Measurements from ENCODE around the gene COX8A. TPM values are rescaled to one million over a fixed set of nuclear protein-coding genes. Genes with fewer than 3 reads are reported as not detected.

Gene COX8A
- polyA plus RNA-seq, 2 of the 4 experiments (the other 2 are of a cell fraction), result 312 to 794 TPM

DNA sequence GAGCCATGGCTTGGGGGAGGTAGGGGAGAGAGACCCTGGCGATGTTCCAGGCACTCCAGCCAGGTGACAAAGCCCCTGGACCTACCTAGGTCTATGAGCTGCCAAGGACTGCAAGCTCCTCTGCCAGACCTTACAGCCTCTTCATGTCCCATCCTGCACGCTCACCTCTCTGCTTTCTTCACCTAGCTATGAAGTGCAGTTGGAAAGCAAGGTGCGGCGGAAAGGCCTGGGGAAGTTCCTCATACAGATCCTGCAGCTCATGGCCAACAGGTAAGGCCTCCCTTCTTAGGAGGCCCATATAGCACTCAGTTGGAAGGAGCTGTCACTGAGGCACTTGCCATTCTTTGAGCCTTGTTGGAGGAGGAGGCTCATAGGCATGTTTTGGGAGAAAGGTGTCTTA, 21.9 kb upstream of the COX8A start:
- WGBS (ENCODE audit: missing lambda C conversion rate), result 92% methylated on average over 4 of the region's 4 CpGs
- ATAC-seq (no peak), FAIRE-seq (no peak), DNase-seq (ENCODE audit: low read depth in 1 of 2, low spot score in 1 of 2) (no peak)
- CTCF ChIA-PET, result interaction anchor here (0.9 to 10.2 kb wide), 5 partner anchors 10 to 184 kb away, joined by 3 to 236 read pairs (median 4); partner anchors contain the start of genes MARK2 and ZFTA
- TF ChIP-seq EP300 (IDR thresholded peaks at IDR 0.05) (no peak), NR3C1 (IDR thresholded peaks at IDR 0.05) (no peak), PBX3 (IDR thresholded peaks at IDR 0.05) (no peak), JUNB (IDR thresholded peaks at IDR 0.05) (no peak), FOXS1 (CRISPR knock-in tag; IDR thresholded peaks at IDR 0.05) (no peak), BCL3 (IDR thresholded peaks at IDR 0.05) (no peak)
- TF ChIP-seq, protein P1, sequence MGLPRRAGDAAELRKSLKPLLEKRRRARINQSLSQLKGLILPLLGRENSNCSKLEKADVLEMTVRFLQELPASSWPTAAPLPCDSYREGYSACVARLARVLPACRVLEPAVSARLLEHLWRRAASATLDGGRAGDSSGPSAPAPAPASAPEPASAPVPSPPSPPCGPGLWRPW (IDR thresholded peaks at IDR 0.05), result no peak
- no peak overlapping the region for H3K27ac ChIP-seq
- H3K4me2 ChIP-seq, result no peak overlapping the region
- no peak overlapping the region for H3K4me3 ChIP-seq
- POLR2A ChIA-PET, result no interaction called here
- no peaks in the 10 kb centered on the region for H3K4me1 ChIP-seq
- no peaks in the 10 kb centered on the region for H3K9me3 ChIP-seq

GRCh38 chr11:63958008-63958407, 16.4 kb upstream of the COX8A start:
- no peak for ATAC-seq
- no peak overlapping the region for H3K4me3 ChIP-seq
- ChIA-PET CTCF (interaction anchor here (0.6 to 7.5 kb wide), 4 partner anchors 10 to 967 kb away, joined by 3 to 52 read pairs (median 6); partner anchors contain the start of gene COX8A), POLR2A (no interaction called here)
- no peak overlapping the region for H3K4me2 ChIP-seq
- TF ChIP-seq CEBPB (IDR thresholded peaks at IDR 0.05) (no peak), RARB (CRISPR knock-in tag; IDR thresholded peaks at IDR 0.05) (no peak), HEYL (CRISPR knock-in tag; IDR thresholded peaks at IDR 0.05) (no peak), FOSB (CRISPR knock-in tag; IDR thresholded peaks at IDR 0.05) (no peak), ZSCAN20 (CRISPR knock-in tag; IDR thresholded peaks at IDR 0.05) (no peak), HOXA7 (CRISPR knock-in tag; IDR thresholded peaks at IDR 0.05) (no peak), SREBF2 (IDR thresholded peaks at IDR 0.05) (no peak), CHD4 (IDR thresholded peaks at IDR 0.05; ENCODE audit: borderline replicate concordance) (no peak), BCL3 (IDR thresholded peaks at IDR 0.05) (no peak), NR3C1 (IDR thresholded peaks at IDR 0.05) (no peak)
- TF ChIP-seq, protein P1 (IDR thresholded peaks at IDR 0.05), result no peak
- TF ChIP-seq, protein P2, sequence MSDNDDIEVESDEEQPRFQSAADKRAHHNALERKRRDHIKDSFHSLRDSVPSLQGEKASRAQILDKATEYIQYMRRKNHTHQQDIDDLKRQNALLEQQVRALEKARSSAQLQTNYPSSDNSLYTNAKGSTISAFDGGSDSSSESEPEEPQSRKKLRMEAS (IDR thresholded peaks at IDR 0.05), result no peak
- no peak for DNase-seq (ENCODE audit: low read depth in 1 of 2, low spot score in 1 of 2)
- no peak overlapping the region for H3K27ac ChIP-seq
- WGBS (ENCODE audit: missing lambda C conversion rate), result 100% methylated on average over 4 of the region's 5 CpGs
- H3K9me3 ChIP-seq, result no peaks in the 10 kb centered on the region
- peaks cover 6% of the 10 kb centered on the region; the same call in 1 of the 3 replicates for H3K4me1 ChIP-seq
- FAIRE-seq, result no peak

DNA sequence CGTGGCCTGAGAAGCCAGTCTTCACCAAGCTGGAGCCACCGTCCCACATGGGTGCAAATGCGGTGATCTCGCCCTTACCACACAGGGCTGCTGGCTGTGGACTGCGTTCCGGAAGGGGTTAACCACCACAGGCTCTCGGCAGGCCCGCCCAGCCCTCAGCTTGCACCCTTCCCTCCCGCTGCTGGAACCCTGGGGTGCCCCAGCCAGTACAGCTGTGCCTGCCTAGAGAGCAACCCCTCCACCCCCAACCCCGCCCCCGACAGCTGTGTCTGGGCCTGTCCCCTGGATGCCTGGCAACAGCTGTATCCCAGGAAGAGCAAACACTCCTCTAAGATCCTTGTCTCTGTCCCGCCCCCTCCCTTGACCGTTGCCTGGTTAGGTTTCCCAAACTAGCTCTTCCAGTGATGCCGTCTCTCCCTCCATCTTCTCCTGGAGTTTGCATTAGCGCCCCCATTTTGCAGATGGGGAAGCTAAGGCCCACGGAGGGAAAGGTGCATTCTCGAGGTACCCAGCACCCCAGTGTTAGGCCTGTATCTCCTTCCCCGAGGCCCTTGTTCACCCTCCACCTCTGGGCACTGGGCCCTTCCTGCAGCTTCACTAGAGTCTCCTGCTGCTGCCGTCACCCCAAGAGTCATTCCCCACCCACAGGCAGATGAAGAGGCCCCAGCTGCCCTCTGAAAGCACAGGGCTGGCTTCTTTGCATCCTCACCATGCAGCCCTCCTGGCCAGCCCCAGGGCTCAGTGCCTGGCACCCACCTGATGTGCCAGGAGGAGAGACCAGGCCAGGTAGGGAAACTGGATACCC, 12.6 kb upstream of the COX8A start:
- ChIA-PET CTCF (interaction anchor here (0.6 to 7.5 kb wide), 5 partner anchors 10 to 186 kb away, joined by 3 to 52 read pairs (median 5); no protein-coding TSS in a partner anchor), POLR2A (interaction anchor here (0.5 to 1.1 kb wide), 2 partner anchors 10 to 103 kb away, joined by 3 read pairs; no protein-coding TSS in a partner anchor)
- DNase-seq (ENCODE audit: low read depth in 1 of 2, low spot score in 1 of 2) (peak in 1 of 2 experiments; percentile 21), FAIRE-seq (no peak), ATAC-seq (peak; percentile 28 to 57; a peak in 3 of 6 replicates)
- H3K9me3 ChIP-seq, result no peaks in the 10 kb centered on the region
- H3K27ac ChIP-seq, result no peak overlapping the region
- no peak overlapping the region for H3K4me2 ChIP-seq
- 67% methylated on average over 19 of the region's 19 CpGs for WGBS (ENCODE audit: missing lambda C conversion rate)
- TF ChIP-seq MAZ (IDR thresholded peaks at IDR 0.05; ENCODE audit: borderline replicate concordance, low read depth, low read length) (no peak), HOXB5 (CRISPR knock-in tag; IDR thresholded peaks at IDR 0.05) (no peak), E2F6 (IDR thresholded peaks at IDR 0.05; ENCODE audit: borderline replicate concordance, low read depth) (no peak), NR3C1 (IDR thresholded peaks at IDR 0.05) (no peak), EP300 (IDR thresholded peaks at IDR 0.05) (no peak), MYC (IDR thresholded peaks at IDR 0.05; ENCODE audit: borderline replicate concordance, low read length) (no peak), CBX2 (IDR thresholded peaks at IDR 0.05; ENCODE audit: borderline replicate concordance, low read depth) (no peak), JUNB (IDR thresholded peaks at IDR 0.05) (no peak), ESRRA (IDR thresholded peaks at IDR 0.05; ENCODE audit: borderline replicate concordance, low read length) (no peak), NFE2L2 (conservative IDR thresholded peaks at IDR 0.05; ENCODE audit: low read length) (no peak), RFX5 (IDR thresholded peaks at IDR 0.05) (no peak), HEYL (CRISPR knock-in tag; IDR thresholded peaks at IDR 0.05) (no peak), NPAS2 (CRISPR knock-in tag; IDR thresholded peaks at IDR 0.05; ENCODE audit: borderline replicate concordance) (no peak)
- H3K4me3 ChIP-seq, result no peak overlapping the region
- peaks cover 6% of the 10 kb centered on the region; the same call in 1 of the 3 replicates for H3K4me1 ChIP-seq
